UCSD-AML1 (cell line): ENCODE results near the gene PDE8A.

Experiments used
- DNase-seq: peaks from one replicate; lab custom pipeline; 2025; ENCODE audit not compliant: unreplicated experiment; lab: John Stamatoyannopoulos, UW

PDE8A gene, protein sequence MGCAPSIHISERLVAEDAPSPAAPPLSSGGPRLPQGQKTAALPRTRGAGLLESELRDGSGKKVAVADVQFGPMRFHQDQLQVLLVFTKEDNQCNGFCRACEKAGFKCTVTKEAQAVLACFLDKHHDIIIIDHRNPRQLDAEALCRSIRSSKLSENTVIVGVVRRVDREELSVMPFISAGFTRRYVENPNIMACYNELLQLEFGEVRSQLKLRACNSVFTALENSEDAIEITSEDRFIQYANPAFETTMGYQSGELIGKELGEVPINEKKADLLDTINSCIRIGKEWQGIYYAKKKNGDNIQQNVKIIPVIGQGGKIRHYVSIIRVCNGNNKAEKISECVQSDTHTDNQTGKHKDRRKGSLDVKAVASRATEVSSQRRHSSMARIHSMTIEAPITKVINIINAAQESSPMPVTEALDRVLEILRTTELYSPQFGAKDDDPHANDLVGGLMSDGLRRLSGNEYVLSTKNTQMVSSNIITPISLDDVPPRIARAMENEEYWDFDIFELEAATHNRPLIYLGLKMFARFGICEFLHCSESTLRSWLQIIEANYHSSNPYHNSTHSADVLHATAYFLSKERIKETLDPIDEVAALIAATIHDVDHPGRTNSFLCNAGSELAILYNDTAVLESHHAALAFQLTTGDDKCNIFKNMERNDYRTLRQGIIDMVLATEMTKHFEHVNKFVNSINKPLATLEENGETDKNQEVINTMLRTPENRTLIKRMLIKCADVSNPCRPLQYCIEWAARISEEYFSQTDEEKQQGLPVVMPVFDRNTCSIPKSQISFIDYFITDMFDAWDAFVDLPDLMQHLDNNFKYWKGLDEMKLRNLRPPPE

DNA sequence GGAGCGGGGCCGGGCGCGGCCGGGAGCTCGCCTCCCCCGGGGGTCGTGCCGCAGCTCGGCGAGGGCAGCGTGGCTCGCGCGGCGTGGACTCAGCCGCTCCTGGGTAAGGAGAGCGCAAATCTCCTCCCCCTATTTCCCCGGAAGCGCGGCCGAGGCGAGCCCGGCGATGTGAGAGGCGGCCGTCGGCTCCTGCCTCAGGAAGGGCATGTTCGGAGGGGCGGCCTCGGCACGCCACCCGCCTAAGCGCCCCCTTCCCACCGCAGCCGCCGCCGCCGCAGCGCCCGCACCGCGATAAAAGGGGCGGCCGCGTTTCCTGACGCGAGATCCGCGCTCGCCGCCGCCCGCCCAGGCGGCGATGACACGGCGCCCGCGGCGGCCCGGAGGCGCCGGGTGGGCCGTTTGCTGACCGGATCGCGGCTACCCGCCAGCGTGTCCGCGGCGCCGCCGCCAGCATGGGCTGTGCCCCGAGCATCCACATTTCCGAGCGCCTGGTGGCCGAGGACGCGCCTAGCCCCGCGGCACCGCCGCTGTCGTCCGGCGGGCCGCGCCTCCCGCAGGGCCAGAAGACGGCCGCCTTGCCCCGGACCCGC is at the start of gene PDE8A:
PDE8A (plus strand) TSS at position 146 of the 590 bp plus-strand sequence; CDS start at position 453, 307 bp downstream.
- DNase-seq: peak; percentile 63

DNA sequence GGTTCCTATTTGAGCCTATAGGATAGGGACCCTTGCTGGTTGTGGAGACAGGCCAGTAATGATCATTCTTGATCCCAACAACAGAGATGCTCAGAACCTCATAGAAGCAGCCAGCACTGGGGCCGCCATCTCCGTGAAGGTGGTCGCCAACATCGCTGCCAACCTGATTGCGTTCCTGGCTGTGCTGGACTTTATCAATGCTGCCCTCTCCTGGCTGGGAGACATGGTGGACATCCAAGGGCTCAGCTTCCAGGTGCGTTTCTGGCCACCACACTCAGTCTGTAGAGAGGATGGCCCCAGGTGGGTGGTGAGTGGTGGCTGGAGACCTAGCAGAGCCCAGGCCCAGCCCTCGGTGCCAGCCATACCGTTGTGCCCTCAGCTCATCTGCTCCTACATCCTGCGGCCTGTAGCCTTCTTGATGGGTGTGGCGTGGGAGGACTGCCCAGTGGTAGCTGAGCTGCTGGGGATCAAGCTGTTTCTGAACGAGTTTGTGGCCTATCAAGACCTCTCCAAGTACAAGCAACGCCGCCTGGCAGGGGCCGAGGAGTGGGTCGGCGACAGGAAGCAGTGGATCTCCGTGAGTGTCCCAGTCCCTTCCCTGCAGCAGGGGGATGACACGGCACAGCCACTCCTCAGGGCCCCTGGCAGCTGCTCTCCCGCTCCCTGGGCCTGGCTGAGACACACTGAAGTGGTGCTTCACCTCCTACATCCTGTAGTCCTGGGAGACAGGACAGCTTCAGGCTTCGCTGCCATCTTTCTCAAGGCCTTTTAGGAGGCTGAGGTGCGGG is 46.5 kb upstream of the PDE8A start:
- no peak for DNase-seq

- DNase-seq: no peak
These were observed 44.5 kb upstream of the PDE8A start for GRCh38 chr15:84937144-84937543.

- DNase-seq: no peak
These were observed 42.9 kb upstream of the PDE8A start for GRCh38 chr15:84938726-84939125.

- DNase-seq: no peak
These were observed 41.3 kb upstream of the PDE8A start for GRCh38 chr15:84940399-84940798.

GRCh38 chr15:84942456-84942855 is 39.2 kb upstream of the PDE8A start:
- no peak for DNase-seq

DNA sequence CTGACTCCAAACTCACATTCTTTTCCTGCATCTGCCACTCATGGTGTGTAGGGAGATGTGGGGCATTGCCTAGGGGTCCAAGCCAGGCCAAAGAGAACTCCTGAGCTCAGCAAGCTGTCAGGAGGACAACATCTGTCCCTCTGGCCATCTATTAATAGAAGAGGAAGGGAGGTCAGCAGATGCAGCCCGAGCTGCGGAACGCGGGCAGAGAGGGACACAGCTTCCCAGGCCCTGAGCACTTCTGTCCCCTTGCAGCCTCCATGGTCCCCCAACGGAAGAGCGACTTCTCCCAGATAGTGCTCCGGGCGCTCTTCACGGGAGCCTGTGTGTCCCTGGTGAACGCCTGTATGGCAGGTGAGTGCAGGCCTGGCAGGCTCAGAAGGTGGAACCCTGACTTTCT is 37.3 kb upstream of the PDE8A start:
- no peak for DNase-seq

- DNase-seq: no peak
These were observed 36.8 kb upstream of the PDE8A start for GRCh38 chr15:84944861-84945260.

DNA sequence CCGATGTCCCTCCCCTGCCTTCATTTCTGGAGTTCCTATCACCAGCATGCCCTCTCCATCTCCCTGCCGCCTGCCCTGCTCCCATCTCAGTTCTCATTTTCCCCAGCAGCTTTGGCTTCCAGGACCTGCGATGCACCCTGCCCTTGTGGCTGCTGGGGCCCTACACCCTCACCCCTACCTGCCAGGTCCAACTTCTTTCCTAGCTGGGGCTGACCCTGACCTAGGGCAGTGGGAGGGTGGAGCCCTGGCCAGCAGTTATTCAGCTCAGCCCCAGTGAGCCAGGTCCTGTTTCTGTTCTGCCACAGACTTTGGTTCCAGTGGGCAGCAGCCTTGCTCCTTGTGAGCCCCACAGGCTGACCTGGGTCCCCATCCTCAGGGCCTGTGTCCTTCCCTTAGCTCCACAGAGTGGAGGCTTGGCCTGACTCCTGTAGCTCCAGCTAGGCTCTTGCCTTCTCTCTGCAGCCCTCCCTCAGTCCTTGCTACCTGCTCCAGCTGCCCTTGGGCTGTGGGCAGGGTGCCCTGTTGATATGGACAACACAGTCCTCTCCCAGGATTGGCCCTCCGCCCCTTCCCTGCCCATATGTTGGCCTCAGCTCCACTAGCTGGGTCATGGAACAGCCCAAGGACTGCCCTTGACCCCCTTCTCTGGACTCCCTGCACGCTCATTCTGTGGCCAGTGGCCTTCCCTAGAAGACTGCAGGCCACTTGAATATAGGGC is 34.7 kb upstream of the PDE8A start:
- no peak for DNase-seq

GRCh38 chr15:84947947-84948830 is 33.5 kb upstream of the PDE8A start:
- DNase-seq: no peak

GRCh38 chr15:84949043-84949442 is 32.6 kb upstream of the PDE8A start:
- no peak for DNase-seq

DNA sequence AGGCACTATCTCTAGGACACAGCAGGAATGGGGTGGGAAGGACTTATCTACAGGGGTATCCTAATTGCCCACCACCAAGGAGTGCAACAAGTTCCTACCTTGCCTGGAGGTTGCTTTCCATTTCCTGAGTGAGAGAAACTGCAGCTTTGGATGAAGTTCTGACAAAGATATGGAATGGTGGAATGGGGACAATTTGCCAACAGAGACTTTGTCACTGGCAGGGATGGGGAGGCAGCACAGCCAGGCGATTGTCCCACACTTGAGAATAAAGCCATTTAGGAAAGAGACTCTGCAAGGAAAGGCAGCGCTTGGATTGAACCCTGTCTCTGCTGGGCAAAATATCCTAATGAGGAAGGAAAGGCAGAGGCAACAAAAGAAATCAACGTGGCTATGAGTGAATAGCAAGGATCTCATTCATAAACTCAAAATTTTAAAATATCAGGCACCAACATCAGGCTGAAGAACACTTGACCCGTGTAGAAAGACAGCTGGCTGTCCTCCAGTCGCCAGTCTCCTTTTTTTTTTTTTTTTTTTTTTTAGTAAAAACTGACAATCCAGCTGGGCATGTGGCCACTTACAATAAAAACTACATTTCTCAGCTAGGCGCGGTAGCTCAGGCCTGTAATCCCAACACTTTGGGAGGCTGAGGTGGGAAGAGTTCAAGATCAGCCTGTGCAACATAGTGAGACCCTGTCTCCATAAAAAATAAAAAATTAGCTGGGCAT is 31.6 kb upstream of the PDE8A start:
- DNase-seq: no peak

GRCh38 chr15:84950570-84951111 is 31.0 kb upstream of the PDE8A start:
- DNase-seq: no peak

DNA sequence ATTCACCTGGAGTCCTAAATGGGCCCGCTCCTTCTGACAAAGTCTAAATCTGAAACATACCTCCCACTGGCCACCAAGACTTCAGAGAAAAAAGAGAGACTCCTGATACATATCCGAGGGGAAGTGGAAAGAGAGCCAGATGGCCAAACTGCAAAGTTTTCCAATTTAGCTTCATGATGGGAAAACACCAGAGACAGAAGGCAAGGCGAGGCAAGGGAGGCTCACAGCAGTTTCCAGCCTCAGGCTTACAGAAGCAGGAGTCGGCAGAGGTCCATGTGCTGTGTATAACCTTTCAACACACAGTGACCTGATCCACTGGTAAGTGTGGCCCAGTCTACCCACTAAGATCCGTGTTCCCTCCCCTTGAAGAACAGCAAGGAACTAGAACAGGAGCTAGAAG is 29.9 kb upstream of the PDE8A start:
- no peak for DNase-seq

- no peak for DNase-seq
These were observed 28.5 kb upstream of the PDE8A start for GRCh38 chr15:84953136-84953535.

DNA sequence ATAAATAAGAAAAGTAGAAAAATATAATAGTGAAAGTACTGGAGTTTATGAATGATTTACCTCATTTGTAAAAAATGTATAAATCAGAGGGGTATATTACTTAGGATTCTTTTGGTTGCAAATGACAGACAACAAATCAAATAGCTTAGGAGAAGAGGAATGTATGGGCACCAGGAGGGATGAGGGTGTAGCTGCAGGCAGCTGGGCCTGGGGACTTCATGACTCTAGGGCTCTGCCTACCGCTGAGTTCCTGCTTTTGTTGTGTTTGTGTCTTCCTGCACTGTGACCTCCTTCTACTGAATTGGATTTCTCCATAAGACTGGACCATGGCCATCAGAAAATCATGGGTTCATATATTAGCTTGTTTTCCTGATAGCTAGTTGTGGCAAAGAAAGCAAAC is 27.9 kb upstream of the PDE8A start:
- DNase-seq: no peak

GRCh38 chr15:84955089-84955848 is 26.4 kb upstream of the PDE8A start:
- DNase-seq: peak; percentile 66

- DNase-seq: no peak
These were observed 25.5 kb upstream of the PDE8A start for GRCh38 chr15:84956199-84956598.
